Gastroesophageal sphincter (tissue), 4 donors: ENCODE results near the gene MCTP1. TPM values are rescaled to one million over a fixed set of nuclear protein-coding genes. Genes with fewer than 3 reads are reported as not detected.

Experiments used
- ATAC-seq: fragments of 150-250 bp; one replicate; pipeline ENCODE4 v1.9.1; 2016; ENCODE audit warnings: mild to moderate bottlenecking, moderate library complexity
- H3K27ac ChIP-seq, 4 donors: fragments of 200-600 bp; sonication (generic) in 3 of 4; 1 replicate in 3 of 4; 2 replicates in 1 of 4; pipeline ENCODE4 v1.5.1; 2016 to 2019
- H3K27me3 ChIP-seq: fragments of 200-600 bp; sonication (generic); one replicate; pipeline ENCODE4 v1.5.1; 2019
- H3K36me3 ChIP-seq, 2 donors: fragments of 200-600 bp; sonication (generic); one replicate each; pipeline ENCODE4 v1.5.1; 2019; ENCODE audit warnings: control low read depth in 1 of 2
- H3K4me1 ChIP-seq, 3 donors: fragments of 200-600 bp; sonication (generic); 1 replicate in 2 of 3; 2 replicates in 1 of 3; pipeline ENCODE4 v1.5.1; 2016 to 2019; ENCODE audit warnings: control low read depth in 2 of 3
- H3K4me3 ChIP-seq, 2 donors: fragments of 200-600 bp; sonication (generic); one replicate each; pipeline ENCODE4 v1.5.1; 2019; ENCODE audit warnings: mild to moderate bottlenecking in 1 of 2, moderate library complexity in 1 of 2
- H3K9me3 ChIP-seq, 3 donors: fragments of 200-600 bp; sonication (generic); one replicate each; pipeline ENCODE4 v1.5.1; 2017 to 2019; ENCODE audit warnings: control low read depth in 2 of 3
- EP300 ChIP-seq: sonication (generic); formaldehyde crosslinking; IDR thresholded peaks from one replicate; pipeline ENCODE4 v1.6.1; 2017; ENCODE audit warnings: antibody characterized with exemption, mild to moderate bottlenecking
- POLR2A ChIP-seq, 2 donors: fragments of 450-650 bp; IDR thresholded peaks; one replicate each; pipeline ENCODE4 v1.6.1; 2017; ENCODE audit warnings: antibody characterized with exemption in 2 of 2, mild to moderate bottlenecking in 2 of 2, moderate library complexity in 1 of 2
- POLR2AphosphoS5 ChIP-seq: sonication (generic); formaldehyde crosslinking; IDR thresholded peaks from one replicate; pipeline ENCODE4 v1.6.1; 2017; ENCODE audit warnings: antibody characterized with exemption
- WGBS, 2 donors: methylation state at CpG; one replicate each; pipeline ENCODE4 v1.1.5; 2018; ENCODE audit warnings: low coverage in 1 of 2; 5-methylcytosine and 5-hydroxymethylcytosine counted together
- total RNA-seq, 4 donors: library from RNA; depleted of rRNA; stranded (reverse); fragments of >200 nt; gene quantifications; one replicate each; pipeline ENCODE4 v1.1.0, GENCODE V29; 2016
- TF ChIP-seq, protein P1 (sequence below), 4 experiments: fragments of 200-600 bp in 2 of 4; fragments of 450-650 bp in 2 of 4; sonication (generic) in 1 of 4; IDR thresholded peaks; one replicate each; pipeline ENCODE4 v1.5.1; 2017 to 2019; ENCODE audit warnings: antibody characterized with exemption in 4 of 4, mild to moderate bottlenecking in 2 of 4, moderate library complexity in 2 of 4

Gene MCTP1
- total RNA-seq, 4 donors from 2014 or later = 13.5 to 57.6 (median 21.9) TPM

DNA sequence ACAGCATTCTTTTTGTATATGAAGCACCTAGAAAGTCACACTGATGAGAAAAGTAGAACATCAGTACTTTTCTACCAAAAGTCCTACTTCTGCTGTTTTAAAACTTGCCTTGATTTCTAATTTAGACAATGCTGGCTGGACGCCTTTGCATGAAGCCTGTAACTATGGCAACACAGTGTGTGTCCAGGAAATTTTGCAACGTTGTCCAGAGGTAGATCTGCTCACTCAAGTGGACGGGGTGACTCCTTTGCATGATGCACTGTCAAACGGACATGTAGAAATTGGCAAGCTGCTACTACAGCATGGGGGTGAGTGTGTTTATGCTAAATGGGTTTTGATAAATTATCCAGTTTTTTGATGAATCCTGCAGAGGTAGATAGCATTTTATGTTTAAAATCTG lies 592.9 kb downstream of the MCTP1 start:
- Histone ChIP-seq H3K36me3 (peaks cover 0 to 12% of the 10 kb centered on the region in 2 donors), H3K9me3 (no peaks in the 10 kb centered on the region), H3K27ac (no peak overlapping the region), H3K4me3 (no peak overlapping the region), H3K27me3 (no peaks in the 10 kb centered on the region), H3K4me1 (peaks cover 0 to 5% (median 0%) of the 10 kb centered on the region in 3 donors)
- no peak for ATAC-seq
- 26 to 29% methylated on average over 4 of the region's 4 CpGs for WGBS, 2 donors
- no peak for TF ChIP-seq POLR2A (IDR thresholded peaks at IDR 0.05)
- TF ChIP-seq, protein P1, sequence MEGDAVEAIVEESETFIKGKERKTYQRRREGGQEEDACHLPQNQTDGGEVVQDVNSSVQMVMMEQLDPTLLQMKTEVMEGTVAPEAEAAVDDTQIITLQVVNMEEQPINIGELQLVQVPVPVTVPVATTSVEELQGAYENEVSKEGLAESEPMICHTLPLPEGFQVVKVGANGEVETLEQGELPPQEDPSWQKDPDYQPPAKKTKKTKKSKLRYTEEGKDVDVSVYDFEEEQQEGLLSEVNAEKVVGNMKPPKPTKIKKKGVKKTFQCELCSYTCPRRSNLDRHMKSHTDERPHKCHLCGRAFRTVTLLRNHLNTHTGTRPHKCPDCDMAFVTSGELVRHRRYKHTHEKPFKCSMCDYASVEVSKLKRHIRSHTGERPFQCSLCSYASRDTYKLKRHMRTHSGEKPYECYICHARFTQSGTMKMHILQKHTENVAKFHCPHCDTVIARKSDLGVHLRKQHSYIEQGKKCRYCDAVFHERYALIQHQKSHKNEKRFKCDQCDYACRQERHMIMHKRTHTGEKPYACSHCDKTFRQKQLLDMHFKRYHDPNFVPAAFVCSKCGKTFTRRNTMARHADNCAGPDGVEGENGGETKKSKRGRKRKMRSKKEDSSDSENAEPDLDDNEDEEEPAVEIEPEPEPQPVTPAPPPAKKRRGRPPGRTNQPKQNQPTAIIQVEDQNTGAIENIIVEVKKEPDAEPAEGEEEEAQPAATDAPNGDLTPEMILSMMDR (IDR thresholded peaks at IDR 0.05) = no peak
- no peak for TF ChIP-seq POLR2AphosphoS5
- no peak for TF ChIP-seq EP300

DNA sequence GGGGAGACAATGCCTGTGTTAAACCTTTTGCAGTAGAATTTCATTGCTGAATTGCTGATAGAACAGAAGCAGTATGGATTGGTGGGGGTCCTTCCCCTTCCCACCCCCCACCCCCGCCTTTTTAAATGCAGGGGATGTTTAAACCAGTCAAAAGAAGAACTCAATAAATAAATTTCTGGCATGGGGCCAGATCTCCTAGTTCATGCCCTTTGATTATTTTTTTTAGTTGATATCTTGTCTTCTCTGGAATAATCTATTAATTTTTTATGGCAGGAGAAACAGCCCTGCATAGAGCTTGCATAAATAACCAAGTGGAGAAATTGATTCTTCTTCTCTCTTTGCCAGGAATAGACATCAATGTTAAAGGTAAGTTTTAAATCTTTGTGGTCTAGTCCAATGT lies 593.6 kb downstream of the MCTP1 start:
- no peak for ATAC-seq
- H3K27ac ChIP-seq = no peak overlapping the region
- no peaks in the 10 kb centered on the region for H3K9me3 ChIP-seq
- 100% methylated on average over 1 of the region's 1 CpG; no CpG with 5 or more reads in 1 of the 2 donors for WGBS, 2 donors
- peaks cover 0 to 19% of the 10 kb centered on the region in 2 donors for H3K36me3 ChIP-seq
- H3K4me1 ChIP-seq = peaks cover 0 to 5% (median 0%) of the 10 kb centered on the region in 3 donors
- no peaks in the 10 kb centered on the region for H3K27me3 ChIP-seq
- no peak overlapping the region for H3K4me3 ChIP-seq
- TF ChIP-seq, protein P1 (IDR thresholded peaks at IDR 0.05) = no peak
- TF ChIP-seq POLR2A (IDR thresholded peaks at IDR 0.05) (no peak), EP300 (no peak), POLR2AphosphoS5 (no peak)

DNA sequence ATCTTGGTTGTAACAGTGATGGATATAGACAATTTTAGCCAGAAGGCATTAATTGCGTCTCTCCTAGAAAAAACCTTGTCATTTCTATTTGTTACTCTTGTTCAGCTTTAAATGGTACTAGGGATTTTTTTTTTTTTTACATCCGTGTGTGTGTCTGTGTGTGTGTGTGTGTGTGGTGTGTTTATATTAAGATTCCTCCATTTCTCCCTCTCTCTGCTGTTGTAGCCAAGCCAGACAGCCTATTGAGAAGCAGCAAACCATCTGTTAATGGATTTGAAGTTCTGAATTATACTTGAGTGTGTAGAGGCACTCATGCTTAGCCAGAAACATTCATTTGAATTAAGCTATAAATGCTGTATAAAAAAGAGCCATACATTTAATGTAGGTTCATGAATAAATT lies 594.1 kb downstream of the MCTP1 start:
- Histone ChIP-seq H3K27ac (no peak overlapping the region), H3K27me3 (no peaks in the 10 kb centered on the region), H3K4me3 (no peak overlapping the region), H3K9me3 (no peaks in the 10 kb centered on the region), H3K4me1 (peaks cover 0 to 5% (median 0%) of the 10 kb centered on the region in 3 donors), H3K36me3 (peaks cover 0 to 19% of the 10 kb centered on the region in 2 donors)
- ATAC-seq = no peak
- TF ChIP-seq EP300 (no peak), POLR2A (IDR thresholded peaks at IDR 0.05) (no peak), POLR2AphosphoS5 (no peak)
- TF ChIP-seq, protein P1 (IDR thresholded peaks at IDR 0.05) = no peak
- WGBS, 2 donors = 32 to 61% methylated on average over 2 of the region's 2 CpGs

DNA sequence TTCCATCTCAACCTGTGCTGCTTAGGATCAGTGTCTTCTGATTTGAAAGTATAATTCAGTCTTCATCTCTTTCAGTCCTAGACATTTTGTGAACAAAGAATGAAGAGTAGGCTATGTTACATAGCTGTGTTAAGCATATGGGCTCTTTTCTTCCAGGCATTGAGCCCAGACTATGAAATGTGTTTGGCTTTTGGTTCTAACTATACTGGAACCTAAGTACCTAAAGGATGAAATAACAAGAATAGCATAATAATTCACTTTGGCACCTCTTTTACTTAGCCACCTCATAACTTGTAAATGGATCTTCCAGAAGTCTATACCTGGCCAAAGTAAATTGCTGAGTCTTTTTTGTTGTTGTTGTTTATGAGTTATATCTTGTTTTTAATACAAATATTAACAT lies 595.0 kb downstream of the MCTP1 start:
- H3K9me3 ChIP-seq = no peaks in the 10 kb centered on the region
- no peak overlapping the region for H3K4me3 ChIP-seq
- H3K27me3 ChIP-seq = no peaks in the 10 kb centered on the region
- H3K4me1 ChIP-seq = peaks cover 0 to 5% (median 0%) of the 10 kb centered on the region in 3 donors
- TF ChIP-seq POLR2AphosphoS5 = no peak
- TF ChIP-seq, protein P1 (IDR thresholded peaks at IDR 0.05) = no peak
- TF ChIP-seq EP300 = no peak
- no peak for TF ChIP-seq POLR2A (IDR thresholded peaks at IDR 0.05)
- H3K36me3 ChIP-seq = peaks cover 0 to 17% of the 10 kb centered on the region in 2 donors
- no peak for ATAC-seq
- no peak overlapping the region for H3K27ac ChIP-seq

DNA sequence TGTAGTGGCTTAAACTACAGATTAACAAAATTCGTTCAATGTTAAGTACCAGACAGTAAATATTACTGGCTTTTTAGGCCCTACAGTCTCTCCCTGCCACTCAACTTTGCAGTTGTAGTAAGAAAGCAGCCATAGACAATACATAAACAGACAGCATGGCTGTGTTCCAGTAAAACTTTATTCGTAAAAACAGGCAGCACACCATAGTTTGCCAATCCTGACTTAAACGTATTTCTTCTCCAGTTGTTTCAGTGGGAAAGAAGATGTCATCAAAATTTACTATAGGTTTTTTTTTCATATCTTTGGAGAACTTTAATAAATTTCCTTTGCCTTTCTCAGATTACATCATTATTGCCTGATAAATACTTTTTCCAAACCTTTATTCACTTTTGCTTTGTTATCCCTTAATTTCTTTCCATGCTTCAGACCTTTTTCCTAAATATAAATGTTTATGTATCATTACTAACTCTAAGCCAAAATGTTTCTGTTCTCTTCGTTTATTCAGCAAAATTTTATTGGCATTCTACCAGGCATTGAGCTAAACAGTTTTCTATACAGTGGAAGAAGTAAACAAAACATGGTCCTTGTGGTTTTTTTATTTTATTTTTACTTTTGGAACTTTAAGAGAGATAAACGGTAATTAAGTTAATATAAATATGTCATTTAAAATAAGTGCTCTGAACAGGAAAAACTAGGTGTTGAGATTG lies 601.9 kb downstream of the MCTP1 start:
- TF ChIP-seq POLR2AphosphoS5 (no peak), POLR2A (IDR thresholded peaks at IDR 0.05) (no peak), EP300 (no peak)
- TF ChIP-seq, protein P1 (IDR thresholded peaks at IDR 0.05) = no peak
- 62 to 66% methylated on average over 5 of the region's 5 CpGs for WGBS, 2 donors
- Histone ChIP-seq H3K4me3 (no peak overlapping the region), H3K27ac (no peak overlapping the region), H3K36me3 (peaks cover 0 to 34% of the 10 kb centered on the region in 2 donors), H3K9me3 (no peaks in the 10 kb centered on the region), H3K27me3 (no peaks in the 10 kb centered on the region), H3K4me1 (no peaks in the 10 kb centered on the region)
- no peak for ATAC-seq
